ENCODE results near the gene FCGR3A.
"Not testable (repeated sequence)": the region's sequence is repeated elsewhere in the genome, so short reads cannot be mapped to it uniquely, and the experiment has no call there.

FCGR3A gene

GRCh38 chr1:161560960-161561715 is 11.5 kb upstream of the FCGR3A start:
- DNase-seq (ENCODE audit: low read depth), result peak; percentile 8
- H3K4me3 ChIP-seq (ENCODE audit: low read length), result not testable (repeated sequence)

GRCh38 chr1:161557506-161558450 is 8.2 kb upstream of the FCGR3A start:
- H3K4me3 ChIP-seq (ENCODE audit: low read length); DNase-seq (ENCODE audit: low read depth): not testable (repeated sequence)

- not testable (repeated sequence) for DNase-seq (ENCODE audit: low read depth); H3K4me3 ChIP-seq (ENCODE audit: low read length)
Measured at GRCh38 chr1:161556990-161557389, 7.4 kb upstream of the FCGR3A start.

GRCh38 chr1:161556143-161556542 is 6.5 kb upstream of the FCGR3A start:
- H3K4me3 ChIP-seq (ENCODE audit: low read length); DNase-seq (ENCODE audit: low read depth): not testable (repeated sequence)

GRCh38 chr1:161554815-161555417 is 5.3 kb upstream of the FCGR3A start:
- DNase-seq (ENCODE audit: low read depth); H3K4me3 ChIP-seq (ENCODE audit: low read length): not testable (repeated sequence)

- not testable (repeated sequence) for H3K4me3 ChIP-seq (ENCODE audit: low read length)
Measured at GRCh38 chr1:161554340-161554739, 4.7 kb upstream of the FCGR3A start.

GRCh38 chr1:161553631-161554030 is 4.0 kb upstream of the FCGR3A start:
- H3K4me3 ChIP-seq (ENCODE audit: low read length); DNase-seq (ENCODE audit: low read depth): not testable (repeated sequence)

More at GRCh38 chr1:161554340-161554739, 4.7 kb upstream of the FCGR3A start:
- DNase-seq (ENCODE audit: low read depth), result not testable (repeated sequence)

GRCh38 chr1:161550942-161551341 is 1.3 kb upstream of the FCGR3A start:
- DNase-seq (ENCODE audit: low read depth), result peak; percentile 46
- H3K4me3 ChIP-seq (ENCODE audit: low read length), result not testable (repeated sequence)

GRCh38 chr1:161548749-161549406 is 740 bp downstream of the FCGR3A start:
- H3K4me3 ChIP-seq (ENCODE audit: low read length), result not testable (repeated sequence)

GRCh38 chr1:161547995-161548741 is 1.4 kb downstream of the FCGR3A start:
- H3K4me3 ChIP-seq (ENCODE audit: low read length), result not testable (repeated sequence)
- peak; percentile 44 for DNase-seq (ENCODE audit: low read depth)

More at GRCh38 chr1:161548749-161549406, 740 bp downstream of the FCGR3A start:
- not testable (repeated sequence) for DNase-seq (ENCODE audit: low read depth)

GRCh38 chr1:161545005-161545731 is 4.5 kb downstream of the FCGR3A start:
- not testable (repeated sequence) for H3K4me3 ChIP-seq (ENCODE audit: low read length); DNase-seq (ENCODE audit: low read depth)

- not testable (repeated sequence) for H3K4me3 ChIP-seq (ENCODE audit: low read length); DNase-seq (ENCODE audit: low read depth)
Measured at GRCh38 chr1:161543125-161543524, 6.5 kb downstream of the FCGR3A start.

- H3K4me3 ChIP-seq (ENCODE audit: low read length); DNase-seq (ENCODE audit: low read depth): not testable (repeated sequence)
Measured at GRCh38 chr1:161542091-161542559, 7.5 kb downstream of the FCGR3A start.

- peak overlapping the region; percentile 49 for H3K4me3 ChIP-seq (ENCODE audit: low read length)
- DNase-seq (ENCODE audit: low read depth), result peak; percentile 70
Measured at GRCh38 chr1:161540570-161540960, 9.1 kb downstream of the FCGR3A start.

- peak overlapping the region; percentile 49 for H3K4me3 ChIP-seq (ENCODE audit: low read length)
- DNase-seq (ENCODE audit: low read depth), result peak; percentile 85
Measured at GRCh38 chr1:161539731-161540569, 9.7 kb downstream of the FCGR3A start.

GRCh38 chr1:161538925-161539479 is 10.6 kb downstream of the FCGR3A start:
- not testable (repeated sequence) for DNase-seq (ENCODE audit: low read depth)
- H3K4me3 ChIP-seq (ENCODE audit: low read length), result peak overlapping the region; percentile 49

Data from epithelial cell of esophagus (primary cell).